SJCRH30 (cell line): Measurements from ENCODE around the gene SBK2. TPM values are rescaled to one million over a fixed set of nuclear protein-coding genes. Genes with fewer than 3 reads are reported as not detected.

ENCODE experiments used
- DNase-seq, 2 experiments: peaks; one replicate each; pipeline ENCODE4 v3.0.0-alpha.2; 2015 to 2020
- H3K27ac ChIP-seq: fragments of 250-450 bp; sonication (Bioruptor Pico); 2 replicates; pipeline ENCODE4 v1.5.1; 2020; ENCODE audit warnings: mild to moderate bottlenecking, moderate library complexity
- H3K27me3 ChIP-seq: fragments of 250-450 bp; sonication (Bioruptor Pico); 2 replicates; pipeline ENCODE4 v1.5.1; 2020; ENCODE audit warnings: mild to moderate bottlenecking, moderate library complexity
- H3K36me3 ChIP-seq: fragments of 250-450 bp; sonication (Bioruptor Pico); 2 replicates; pipeline ENCODE4 v1.5.1; 2020; ENCODE audit warnings: mild to moderate bottlenecking, moderate library complexity
- H3K4me1 ChIP-seq: fragments of 250-450 bp; sonication (Bioruptor Pico); 2 replicates; pipeline ENCODE4 v1.5.1; 2020; ENCODE audit warnings: mild to moderate bottlenecking, moderate library complexity
- H3K4me3 ChIP-seq: fragments of 250-450 bp; sonication (Bioruptor Pico); 2 replicates; pipeline ENCODE4 v1.5.1; 2020; ENCODE audit warnings: mild to moderate bottlenecking, moderate library complexity
- H3K9me3 ChIP-seq: fragments of 250-450 bp; sonication (Bioruptor Pico); replicated peaks from 2 replicates; pipeline ENCODE4 v1.5.1; 2020; ENCODE audit warnings: mild to moderate bottlenecking, moderate library complexity
- total RNA-seq: library from RNA; depleted of rRNA; stranded (reverse); fragments of >200 nt; shearing (Covaris generic); gene quantifications from 2 replicates; pipeline ENCODE4 v1.2.3, GENCODE V29; 2014; rRNA removed

Gene SBK2
- total RNA-seq, 1 experiment from 2014 or later = 6.9 TPM

DNA sequence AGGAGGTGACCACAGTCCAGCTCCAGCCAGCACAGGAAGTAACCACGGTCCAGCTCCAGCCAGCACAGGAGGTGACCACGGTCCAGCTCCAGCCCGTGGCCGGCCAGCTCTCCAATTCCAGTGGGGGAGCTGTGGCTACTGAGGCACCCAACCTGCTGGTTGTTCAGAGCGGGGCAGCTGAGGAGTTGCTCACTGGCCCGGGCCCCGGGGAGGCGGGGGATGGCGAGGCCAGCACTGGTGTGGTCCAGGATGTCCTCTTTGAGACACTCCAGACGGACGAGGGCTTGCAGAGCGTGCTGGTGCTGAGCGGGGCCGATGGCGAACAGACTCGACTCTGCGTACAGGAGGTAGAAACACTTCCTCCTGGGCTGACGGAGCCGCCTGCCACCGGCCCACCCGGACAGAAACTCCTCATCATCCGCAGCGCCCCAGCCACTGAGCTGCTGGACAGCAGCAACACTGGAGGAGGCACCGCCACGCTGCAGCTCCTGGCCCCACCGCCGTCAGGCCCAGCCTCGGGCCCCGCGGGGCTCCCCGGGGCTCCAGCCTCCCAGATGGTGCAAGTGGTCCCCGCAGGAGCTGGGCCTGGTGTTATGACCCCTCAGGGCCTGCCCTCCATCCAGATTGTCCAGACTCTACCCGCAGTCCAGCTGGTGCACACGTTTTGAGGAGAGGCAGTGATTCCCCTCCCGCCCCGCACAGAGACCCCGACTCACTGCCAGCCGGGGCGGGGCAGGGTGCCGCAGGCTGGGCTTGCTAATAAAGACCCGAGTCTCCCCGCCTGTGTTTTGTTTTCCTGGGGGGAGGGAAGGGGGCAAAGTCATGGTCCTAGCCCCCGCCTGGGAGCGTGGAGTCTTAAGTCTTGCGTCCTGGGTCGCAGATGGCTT is 53.0 kb downstream of the SBK2 start:
- H3K27me3 ChIP-seq = no peaks in the 10 kb centered on the region

DNA sequence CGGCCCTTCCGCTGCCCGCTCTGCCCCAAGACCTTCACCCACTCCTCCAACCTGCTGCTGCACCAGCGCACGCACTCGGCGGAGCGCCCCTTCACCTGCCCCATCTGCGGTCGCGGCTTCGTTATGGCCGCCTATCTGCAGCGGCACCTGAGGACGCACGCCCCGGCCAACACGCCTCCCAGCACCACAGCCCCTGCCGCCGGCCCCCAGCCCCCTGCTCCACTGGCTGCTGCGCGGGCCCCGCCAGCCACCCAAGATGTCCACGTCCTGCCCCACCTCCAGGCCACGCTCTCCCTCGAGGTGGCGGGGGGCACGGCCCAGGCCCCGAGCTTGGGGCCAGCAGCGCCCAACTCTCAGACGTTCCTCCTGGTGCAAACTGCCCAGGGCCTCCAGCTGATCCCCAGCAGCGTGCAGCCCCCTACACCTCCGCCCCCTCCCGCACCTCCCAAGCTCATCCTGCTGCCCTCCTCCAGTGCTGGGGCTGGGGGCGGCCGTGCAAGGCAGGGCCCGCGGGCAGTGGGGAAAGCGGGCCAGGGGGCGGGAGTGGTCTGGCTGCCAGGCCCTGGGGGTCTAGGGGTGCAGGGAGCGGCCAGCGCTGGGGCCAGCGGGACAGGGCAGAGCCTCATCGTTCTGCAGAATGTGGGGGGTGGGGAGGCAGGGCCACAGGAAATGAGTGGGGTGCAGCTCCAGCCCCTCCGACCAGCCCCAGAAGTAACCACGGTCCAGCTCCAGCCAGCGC is 53.8 kb downstream of the SBK2 start:
- H3K27ac ChIP-seq = no peak overlapping the region
- no peak for DNase-seq
- H3K9me3 ChIP-seq = no peaks in the 10 kb centered on the region
- no peak overlapping the region for H3K4me3 ChIP-seq
- H3K4me1 ChIP-seq = peaks cover 24% of the 10 kb centered on the region
- H3K27me3 ChIP-seq = no peaks in the 10 kb centered on the region
- H3K36me3 ChIP-seq = no peaks in the 10 kb centered on the region

More for the DNA sequence above, 53.0 kb downstream of the SBK2 start:
- H3K27ac ChIP-seq = no peak overlapping the region
- H3K9me3 ChIP-seq = no peaks in the 10 kb centered on the region
- H3K4me1 ChIP-seq = peaks cover 26% of the 10 kb centered on the region
- peak overlapping the region; percentile 73 for H3K4me3 ChIP-seq
- DNase-seq = no peak
- no peaks in the 10 kb centered on the region for H3K36me3 ChIP-seq

DNA sequence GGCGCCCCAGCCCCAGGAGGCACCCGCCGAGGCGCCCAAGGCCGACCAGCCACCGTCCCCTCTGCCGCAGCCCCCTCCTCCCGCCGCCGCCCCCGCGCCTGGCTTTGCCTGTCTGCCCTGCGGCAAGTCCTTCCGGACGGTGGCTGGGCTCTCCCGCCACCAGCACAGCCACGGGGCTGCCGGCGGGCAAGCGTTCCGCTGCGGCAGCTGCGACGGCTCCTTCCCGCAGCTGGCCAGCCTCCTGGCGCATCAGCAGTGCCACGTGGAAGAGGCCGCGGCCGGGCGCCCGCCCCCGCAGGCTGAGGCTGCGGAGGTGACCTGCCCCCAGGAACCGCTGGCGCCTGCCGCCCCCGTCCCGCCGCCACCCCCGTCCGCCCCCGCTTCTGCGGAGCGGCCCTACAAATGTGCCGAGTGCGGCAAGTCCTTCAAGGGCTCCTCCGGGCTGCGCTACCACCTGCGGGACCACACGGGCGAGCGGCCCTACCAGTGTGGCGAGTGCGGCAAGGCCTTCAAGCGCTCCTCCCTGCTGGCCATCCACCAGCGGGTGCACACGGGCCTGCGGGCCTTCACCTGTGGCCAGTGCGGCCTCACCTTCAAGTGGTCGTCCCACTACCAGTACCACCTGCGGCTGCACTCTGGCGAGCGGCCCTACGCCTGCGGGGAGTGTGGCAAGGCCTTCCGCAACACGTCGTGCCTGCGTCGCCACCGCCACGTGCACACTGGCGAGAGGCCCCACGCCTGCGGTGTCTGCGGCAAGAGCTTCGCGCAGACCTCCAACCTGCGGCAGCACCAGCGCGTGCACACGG is 54.6 kb downstream of the SBK2 start:
- Histone ChIP-seq H3K4me1 (peaks cover 21% of the 10 kb centered on the region), H3K27ac (no peak overlapping the region), H3K36me3 (no peaks in the 10 kb centered on the region), H3K4me3 (no peak overlapping the region), H3K27me3 (no peaks in the 10 kb centered on the region), H3K9me3 (no peaks in the 10 kb centered on the region)
- DNase-seq = no peak

DNA sequence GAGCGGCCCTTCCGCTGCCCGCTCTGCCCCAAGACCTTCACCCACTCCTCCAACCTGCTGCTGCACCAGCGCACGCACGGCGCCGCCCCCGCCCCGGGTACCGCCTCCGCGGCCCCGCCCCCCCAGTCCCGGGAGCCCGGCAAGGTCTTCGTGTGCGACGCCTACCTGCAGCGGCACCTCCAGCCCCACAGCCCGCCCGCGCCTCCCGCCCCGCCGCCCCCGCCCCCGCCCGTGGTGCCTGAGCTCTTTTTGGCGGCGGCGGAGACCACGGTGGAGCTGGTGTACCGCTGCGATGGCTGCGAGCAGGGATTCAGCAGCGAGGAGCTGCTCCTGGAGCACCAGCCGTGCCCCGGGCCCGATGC is 55.2 kb downstream of the SBK2 start:
- Histone ChIP-seq H3K4me3 (no peak overlapping the region), H3K4me1 (peaks cover 16% of the 10 kb centered on the region), H3K27ac (no peak overlapping the region), H3K27me3 (no peaks in the 10 kb centered on the region), H3K9me3 (no peaks in the 10 kb centered on the region), H3K36me3 (no peaks in the 10 kb centered on the region)
- DNase-seq = no peak

DNA sequence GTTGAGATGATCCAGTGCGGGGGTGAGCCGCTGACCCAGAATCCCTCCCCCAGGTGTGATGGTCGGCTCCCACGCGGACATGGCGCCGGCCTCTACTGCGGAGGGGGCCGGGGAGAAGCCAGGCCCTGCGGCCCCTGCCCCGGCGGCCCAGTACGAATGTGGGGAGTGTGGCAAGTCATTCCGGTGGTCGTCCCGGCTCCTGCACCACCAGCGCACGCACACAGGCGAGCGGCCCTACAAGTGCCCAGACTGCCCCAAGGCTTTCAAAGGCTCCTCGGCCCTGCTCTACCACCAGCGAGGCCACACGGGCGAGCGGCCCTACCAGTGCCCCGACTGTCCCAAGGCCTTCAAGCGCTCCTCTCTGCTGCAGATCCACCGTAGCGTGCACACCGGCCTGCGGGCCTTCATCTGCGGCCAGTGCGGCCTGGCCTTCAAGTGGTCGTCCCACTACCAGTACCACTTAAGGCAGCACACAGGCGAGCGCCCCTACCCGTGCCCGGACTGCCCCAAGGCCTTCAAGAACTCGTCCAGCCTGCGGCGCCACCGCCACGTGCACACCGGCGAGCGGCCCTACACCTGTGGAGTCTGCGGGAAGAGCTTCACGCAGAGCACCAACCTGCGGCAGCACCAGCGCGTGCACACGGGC is 55.7 kb downstream of the SBK2 start:
- Histone ChIP-seq H3K36me3 (no peaks in the 10 kb centered on the region), H3K9me3 (no peaks in the 10 kb centered on the region), H3K4me1 (peaks cover 13% of the 10 kb centered on the region), H3K27ac (no peak overlapping the region), H3K27me3 (no peaks in the 10 kb centered on the region), H3K4me3 (no peak overlapping the region)
- DNase-seq = no peak

DNA sequence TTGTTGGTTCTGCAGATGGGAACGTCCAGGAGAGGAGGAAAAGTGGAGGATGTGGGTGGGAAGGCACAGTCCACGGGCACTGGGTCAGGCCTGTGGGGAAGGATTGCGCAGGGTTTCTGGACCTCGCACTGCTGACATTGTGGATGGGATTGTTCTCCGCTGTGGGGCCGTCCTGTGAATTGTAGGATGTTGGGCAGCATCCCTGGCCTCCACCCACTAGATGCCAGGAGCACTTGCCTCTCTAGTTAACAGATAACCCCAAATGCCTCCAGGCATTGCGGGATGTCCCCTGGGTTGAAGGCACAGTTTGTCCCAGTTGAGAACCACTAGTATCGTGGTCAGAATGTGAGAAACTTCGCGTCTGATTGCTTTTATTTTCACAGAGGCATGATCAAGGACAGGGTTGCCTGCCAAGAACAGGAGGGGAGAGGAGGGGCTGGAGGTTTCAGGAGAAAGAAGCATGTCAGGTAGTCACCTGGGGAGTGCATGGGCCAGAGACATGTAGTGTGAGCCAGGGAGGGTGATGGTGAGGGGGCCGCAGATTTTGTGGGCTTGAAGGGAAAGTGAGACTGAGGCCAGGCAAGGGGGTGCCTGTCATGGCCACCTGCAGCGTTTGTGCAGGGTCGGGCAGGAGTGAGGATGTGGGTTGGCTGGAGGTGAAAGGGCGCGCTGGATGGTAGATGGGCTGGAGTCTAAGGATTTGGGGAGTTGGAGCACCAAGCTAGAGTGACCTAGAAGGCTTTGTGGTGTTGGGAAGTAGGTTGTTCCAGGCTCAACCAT is 57.3 kb downstream of the SBK2 start:
- peaks cover 14% of the 10 kb centered on the region for H3K4me1 ChIP-seq
- no peaks in the 10 kb centered on the region for H3K27me3 ChIP-seq
- H3K4me3 ChIP-seq = no peak overlapping the region
- H3K27ac ChIP-seq = no peak overlapping the region
- no peaks in the 10 kb centered on the region for H3K36me3 ChIP-seq
- H3K9me3 ChIP-seq = no peaks in the 10 kb centered on the region
- no peak for DNase-seq

DNA sequence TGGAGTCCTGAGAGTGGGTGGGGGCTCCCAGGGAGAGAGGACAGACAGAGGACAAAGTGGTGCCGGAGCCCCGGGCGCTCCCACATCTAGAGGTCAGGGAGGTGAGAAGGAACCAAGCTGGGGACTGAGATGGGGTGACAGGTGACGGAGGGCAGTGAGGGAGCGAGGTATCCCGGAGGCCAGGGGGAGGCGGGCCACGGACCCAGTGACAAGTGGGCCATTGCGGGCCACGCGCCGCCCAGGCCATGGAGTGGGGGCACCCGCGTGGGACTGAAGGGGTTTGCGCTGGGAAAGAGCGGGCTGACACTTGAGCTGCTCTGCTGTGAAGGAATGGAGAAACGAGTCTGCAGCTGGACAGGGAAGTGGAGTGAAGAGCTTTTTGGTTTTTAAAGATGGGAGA is 57.9 kb downstream of the SBK2 start:
- Histone ChIP-seq H3K27ac (no peak overlapping the region), H3K4me3 (no peak overlapping the region), H3K4me1 (peaks cover 16% of the 10 kb centered on the region), H3K9me3 (no peaks in the 10 kb centered on the region), H3K36me3 (no peaks in the 10 kb centered on the region), H3K27me3 (no peaks in the 10 kb centered on the region)
- no peak for DNase-seq

Other genes with a start within 250 kb of the SBK2 start
- not detected in 2 replicates for gene TMEM150B, start 211.8 kb downstream of the SBK2 start, total RNA-seq
- 21.2 and 21.6 TPM in 2 replicates for gene KMT5C, start 197.3 kb downstream of the SBK2 start, total RNA-seq
- 0.45 TPM in 1 of 2 replicates, not detected in the other for gene COX6B2, start 182.4 kb downstream of the SBK2 start, total RNA-seq
- not detected in 2 replicates for gene GARIN5B, start 173.9 kb downstream of the SBK2 start, total RNA-seq
- 16.7 and 17.8 TPM in 2 replicates for gene IL11, start 166.7 kb downstream of the SBK2 start, total RNA-seq
- not detected in 2 replicates for gene TMEM190, start 160.3 kb downstream of the SBK2 start, total RNA-seq
- 0.14 and 0.25 TPM in 2 replicates for gene TMEM238, start 152.8 kb downstream of the SBK2 start, total RNA-seq
- gene RPL28, start 151.2 kb downstream of the SBK2 start, total RNA-seq = 612 and 617 TPM in 2 replicates
- 509 and 566 TPM in 2 replicates for gene UBE2S, start 129.3 kb downstream of the SBK2 start, total RNA-seq
- gene SHISA7, start 93.8 kb downstream of the SBK2 start, total RNA-seq = not detected in 2 replicates
- 63.2 and 70.8 TPM in 2 replicates for gene ISOC2, start 75.5 kb downstream of the SBK2 start, total RNA-seq
- gene C19orf85, start 72.4 kb downstream of the SBK2 start, total RNA-seq = not detected in 2 replicates
- 2.9 and 3.6 TPM in 2 replicates for gene ZNF628, start 60.5 kb downstream of the SBK2 start, total RNA-seq
- 22.1 and 25.9 TPM in 2 replicates for gene NAT14, start 51.9 kb downstream of the SBK2 start, total RNA-seq
- 3.1 and 3.8 TPM in 2 replicates for gene SSC5D, start 48.7 kb downstream of the SBK2 start, total RNA-seq
- gene SBK3, start 8.4 kb upstream of the SBK2 start, total RNA-seq = 0.30 and 0.87 TPM in 2 replicates
- 5.4 and 7.5 TPM in 2 replicates for gene ZNF579, start 43.7 kb upstream of the SBK2 start, total RNA-seq
- 7.9 and 10.3 TPM in 2 replicates for gene FIZ1, start 62.4 kb upstream of the SBK2 start, total RNA-seq
- 2.7 and 3.2 TPM in 2 replicates for gene ZNF524, start 63.2 kb upstream of the SBK2 start, total RNA-seq
- 1.7 and 2.0 TPM in 2 replicates for gene ZNF865, start 68.5 kb upstream of the SBK2 start, total RNA-seq
- 2.7 and 3.1 TPM in 2 replicates for gene ZNF784, start 87.4 kb upstream of the SBK2 start, total RNA-seq
- gene ZNF580, start 103.9 kb upstream of the SBK2 start, total RNA-seq = 7.9 and 8.0 TPM in 2 replicates
- gene ZNF581, start 106.5 kb upstream of the SBK2 start, total RNA-seq = 17.9 and 18.7 TPM in 2 replicates
- gene CCDC106, start 111.1 kb upstream of the SBK2 start, total RNA-seq = 9.7 and 10.8 TPM in 2 replicates
- gene U2AF2, start 117.9 kb upstream of the SBK2 start, total RNA-seq = 131 and 136 TPM in 2 replicates
- 45.6 and 59.8 TPM in 2 replicates for gene EPN1, start 138.1 kb upstream of the SBK2 start, total RNA-seq
- 0.02 TPM in 1 of 2 replicates, not detected in the other for gene NLRP9, start 201.3 kb upstream of the SBK2 start, total RNA-seq
- 1.1 TPM in 2 replicates for gene RFPL4A, start 222.0 kb upstream of the SBK2 start, total RNA-seq
- 0.61 and 1.1 TPM in 2 replicates for gene RFPL4AL1, start 232.0 kb upstream of the SBK2 start, total RNA-seq